Activated naive CD8-positive, alpha-beta T cell treated with anti-CD3 and anti-CD28 coated beads, Interleukin-2, amount 10 ng/mL, durations not matched to agents 7 days and 5 days (primary cell): ENCODE measurements around the gene CSRNP2. TPM values are rescaled to one million over a fixed set of nuclear protein-coding genes. Genes with fewer than 3 reads are reported as not detected.

ENCODE experiments used
- ATAC-seq: fragments of 150-1000 bp; cut with Tn5 transposase; one replicate; pipeline ENCODE4 v1.10.0; 2021; ENCODE audit warnings: low read depth, moderate library complexity
- POLR2A ChIA-PET: fragments of 350-600 bp; sonication (Branson Sonifier 250); formaldehyde crosslinking; loops from one replicate; lab custom pipeline; 2021; ENCODE audit warnings: antibody characterized with exemption; lab: Charles Lee
- DNase-seq: peaks from one replicate; pipeline ENCODE4 v3.0.0; 2021
- H3K27ac Mint-ChIP-seq: one replicate; pipeline ENCODE4 v1.8.0; 2022; ENCODE audit warnings: mild to moderate bottlenecking, mixed read lengths
- H3K27me3 Mint-ChIP-seq: one replicate; pipeline ENCODE4 v1.8.0; 2022; ENCODE audit warnings: mild to moderate bottlenecking, moderate library complexity, mixed read lengths
- H3K36me3 Mint-ChIP-seq: one replicate; pipeline ENCODE4 v1.8.0; 2021; ENCODE audit warnings: mild to moderate bottlenecking, mixed read lengths
- H3K4me1 Mint-ChIP-seq: one replicate; pipeline ENCODE4 v1.8.0; 2021; ENCODE audit warnings: mixed read lengths
- H3K4me3 Mint-ChIP-seq: one replicate; pipeline ENCODE4 v1.8.0; 2022; ENCODE audit warnings: mild to moderate bottlenecking, moderate library complexity, mixed read lengths
- H3K9me3 Mint-ChIP-seq: one replicate; pipeline ENCODE4 v1.8.0; 2021; ENCODE audit warnings: mixed read lengths
- total RNA-seq, 2 experiments: library from RNA; stranded (reverse); gene quantifications; one replicate each; pipeline ENCODE4 v1.2.3, GENCODE V29; 2021

The CSRNP2 gene
- total RNA-seq, 2 experiments from 2014 or later = 20.0 to 24.4 TPM

DNA sequence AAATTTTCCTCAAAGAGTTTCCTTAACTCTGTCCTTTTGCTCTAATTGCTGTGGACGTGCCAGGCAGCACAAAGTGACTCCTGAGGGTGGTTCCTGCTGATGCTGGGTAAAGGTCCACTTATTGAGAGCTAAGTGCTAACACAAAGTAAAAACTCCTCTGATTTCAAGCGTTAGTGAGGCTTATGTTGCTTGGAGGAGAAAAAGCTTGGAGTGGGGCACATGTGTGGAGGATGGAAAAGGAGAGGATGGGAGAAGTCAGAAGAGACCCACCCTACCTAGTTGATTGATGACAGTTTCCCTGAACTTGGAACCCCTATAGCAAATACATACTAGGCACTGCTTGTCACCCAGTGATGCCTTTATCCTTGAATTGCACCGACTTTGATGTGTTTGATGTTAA is 47.1 kb downstream of the CSRNP2 start:
- Mint-ChIP-seq H3K27ac (no peak overlapping the region), H3K4me3 (no peak overlapping the region), H3K9me3 (no peaks in the 10 kb centered on the region), H3K36me3 (no peaks in the 10 kb centered on the region), H3K4me1 (no peaks in the 10 kb centered on the region), H3K27me3 (no peaks in the 10 kb centered on the region)
- DNase-seq = no peak
- POLR2A ChIA-PET = no interaction called here
- no peak for ATAC-seq

DNA sequence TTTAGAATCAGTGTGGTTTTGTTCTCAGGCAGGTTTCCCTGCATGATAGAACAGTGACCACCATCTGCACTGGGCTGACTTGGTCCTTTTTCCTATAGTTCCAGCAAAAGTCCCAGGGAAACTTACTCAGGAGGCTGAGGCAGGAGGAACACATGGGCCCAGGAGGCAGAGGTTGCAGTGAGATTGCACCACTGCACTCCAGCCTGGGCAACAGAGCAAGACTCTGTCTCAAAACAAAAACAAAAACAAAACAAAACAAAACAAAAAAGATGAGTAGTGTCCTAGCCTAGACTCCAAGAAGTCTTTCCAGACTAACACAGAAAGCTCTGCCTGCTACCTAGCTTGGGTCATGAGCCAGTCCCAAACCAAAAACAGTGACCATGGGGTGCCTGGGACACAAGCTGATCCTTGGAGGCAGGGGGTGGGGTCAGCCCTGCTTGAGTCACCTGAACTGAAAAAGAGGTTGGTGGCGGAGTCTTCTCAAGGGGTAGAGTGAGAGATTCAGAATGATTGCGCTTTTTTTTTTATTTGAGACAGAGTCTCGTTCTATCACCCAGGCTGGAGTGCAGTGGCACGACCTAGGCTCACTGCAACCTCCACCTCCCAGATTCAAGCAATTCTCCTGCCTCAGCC is 49.8 kb downstream of the CSRNP2 start:
- ATAC-seq = no peak
- Mint-ChIP-seq H3K27ac (no peak overlapping the region), H3K4me1 (no peaks in the 10 kb centered on the region), H3K36me3 (no peaks in the 10 kb centered on the region), H3K9me3 (no peaks in the 10 kb centered on the region), H3K27me3 (peaks cover 6% of the 10 kb centered on the region), H3K4me3 (no peak overlapping the region)
- no peak for DNase-seq
- POLR2A ChIA-PET = interaction anchor here (0.5 kb wide), 1 partner anchor 24 kb away, joined by 4 read pairs; no protein-coding TSS in a partner anchor

DNA sequence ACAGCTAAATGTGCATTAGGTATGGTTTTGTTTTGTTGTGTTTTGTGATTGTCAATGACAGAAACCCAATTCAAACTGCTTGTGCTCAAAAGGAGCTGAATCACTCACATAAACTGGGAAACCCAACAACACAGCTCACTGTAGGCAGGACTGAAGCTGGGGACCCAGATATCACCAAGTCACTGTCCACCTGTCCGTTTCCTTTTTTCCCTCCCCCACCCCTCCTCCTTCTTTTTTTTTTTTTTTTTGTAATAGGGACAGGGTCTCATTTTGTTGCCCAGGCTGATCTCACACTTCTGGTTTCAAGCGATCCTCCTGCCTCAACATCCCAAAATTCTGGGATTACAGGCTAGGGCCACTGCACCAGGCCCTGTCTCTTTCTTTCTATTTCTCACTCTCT is 50.3 kb downstream of the CSRNP2 start:
- no peak overlapping the region for H3K27ac Mint-ChIP-seq
- H3K36me3 Mint-ChIP-seq = no peaks in the 10 kb centered on the region
- POLR2A ChIA-PET = interaction anchor here (0.5 kb wide), 1 partner anchor 24 kb away, joined by 4 read pairs; no protein-coding TSS in a partner anchor
- ATAC-seq (no peak), DNase-seq (no peak)
- H3K4me1 Mint-ChIP-seq = peaks cover 1% of the 10 kb centered on the region
- H3K27me3 Mint-ChIP-seq = peaks cover 7% of the 10 kb centered on the region
- no peaks in the 10 kb centered on the region for H3K9me3 Mint-ChIP-seq
- no peak overlapping the region for H3K4me3 Mint-ChIP-seq

DNA sequence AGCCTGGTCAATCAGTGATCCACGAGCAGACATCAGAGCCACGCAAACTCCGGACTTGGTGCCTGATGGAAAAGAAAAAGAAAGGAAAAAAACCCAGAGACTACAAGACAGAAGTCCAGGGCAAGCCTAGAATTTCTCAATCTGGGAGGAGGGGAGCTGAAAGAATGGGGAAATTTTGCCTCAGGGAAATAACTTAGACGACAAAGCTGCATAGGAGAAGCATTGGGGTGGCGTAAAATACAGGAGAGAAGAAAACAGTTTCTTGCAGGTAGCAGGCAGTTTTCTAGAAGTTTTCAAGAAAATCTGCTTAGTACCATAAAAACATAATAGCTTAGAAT is 54.6 kb downstream of the CSRNP2 start:
- Mint-ChIP-seq H3K36me3 (no peaks in the 10 kb centered on the region), H3K9me3 (no peaks in the 10 kb centered on the region), H3K4me1 (peaks cover 24% of the 10 kb centered on the region), H3K27ac (no peak overlapping the region), H3K4me3 (no peak overlapping the region), H3K27me3 (peaks cover 7% of the 10 kb centered on the region)
- DNase-seq (no peak), ATAC-seq (no peak)
- POLR2A ChIA-PET = interaction anchor here (1.7 kb wide), 1 partner anchor 264 kb away, joined by 11 read pairs; the partner anchor contains the start of gene ATF1

DNA sequence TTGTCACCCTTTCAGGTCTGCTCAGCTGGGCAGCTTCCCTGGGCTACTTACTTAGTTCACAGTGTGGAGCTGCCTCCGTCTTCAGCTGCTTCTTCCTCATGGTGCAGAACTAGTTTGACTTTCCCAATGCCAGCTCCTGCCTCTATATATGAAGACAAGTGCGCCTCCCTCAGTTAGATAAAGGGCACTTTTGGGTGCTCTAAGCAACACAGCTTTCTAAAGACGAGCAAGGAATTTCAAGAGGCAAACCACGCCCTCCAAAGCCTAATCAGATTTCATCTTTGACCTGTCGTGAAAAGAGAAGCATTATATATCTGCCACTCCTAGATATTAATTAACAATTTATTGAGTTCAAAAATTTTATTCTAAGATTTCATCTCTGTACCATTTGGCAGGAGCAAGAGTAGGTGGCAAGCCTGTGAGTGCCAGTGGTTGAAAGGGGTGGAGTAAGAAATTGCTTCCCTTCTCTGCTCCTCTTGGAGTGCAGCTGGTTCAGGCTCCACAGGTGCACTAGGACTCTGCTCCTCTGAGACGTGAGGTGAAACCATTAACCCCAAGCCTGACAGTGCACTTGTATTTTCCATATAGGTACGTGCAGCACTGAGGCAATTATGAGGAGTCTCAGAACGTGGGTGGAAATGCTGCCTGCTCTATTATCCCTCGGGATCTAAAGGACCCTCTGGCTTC is 55.1 kb downstream of the CSRNP2 start:
- ATAC-seq (no peak), DNase-seq (no peak)
- POLR2A ChIA-PET = interaction anchor here (0.7 to 1.7 kb wide), 3 partner anchors 203 to 264 kb away, joined by 3 to 11 read pairs (median 4); partner anchors contain the start of gene ATF1
- Mint-ChIP-seq H3K27ac (no peak overlapping the region), H3K4me3 (no peak overlapping the region), H3K36me3 (no peaks in the 10 kb centered on the region), H3K4me1 (peaks cover 26% of the 10 kb centered on the region), H3K9me3 (no peaks in the 10 kb centered on the region), H3K27me3 (peaks cover 7% of the 10 kb centered on the region)

DNA sequence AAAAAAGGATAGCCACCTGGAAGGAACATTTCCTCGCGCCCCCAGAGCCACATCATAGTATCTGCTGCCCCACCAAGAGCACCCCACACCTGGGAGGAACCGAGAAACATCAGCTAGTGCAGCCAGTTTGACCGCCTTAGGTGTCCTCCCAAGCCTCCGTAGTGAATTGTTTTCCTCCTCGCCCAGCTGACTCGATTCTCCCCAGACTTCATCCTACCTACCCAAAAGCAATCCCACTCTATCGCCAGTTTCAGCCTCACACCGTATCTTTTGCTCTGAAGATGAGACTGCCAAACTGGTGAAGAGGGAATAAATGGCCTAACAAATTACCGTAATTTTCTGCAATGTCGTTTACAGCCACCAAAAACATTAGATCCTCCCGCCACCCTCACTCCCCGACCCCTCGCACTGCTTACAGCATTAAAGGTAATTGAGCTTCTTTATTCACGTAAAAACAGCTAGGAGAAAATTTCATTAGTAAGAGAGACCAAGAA is 56.0 kb downstream of the CSRNP2 start:
- Mint-ChIP-seq H3K27ac (no peak overlapping the region), H3K27me3 (peaks cover 7% of the 10 kb centered on the region), H3K9me3 (no peaks in the 10 kb centered on the region), H3K4me1 (peaks cover 28% of the 10 kb centered on the region), H3K36me3 (no peaks in the 10 kb centered on the region), H3K4me3 (peak overlapping the region; percentile 43)
- POLR2A ChIA-PET = interaction anchor here (0.6 to 1.7 kb wide), 4 partner anchors 8 to 263 kb away, joined by 3 to 11 read pairs (median 5); partner anchors contain the start of gene ATF1
- no peak for DNase-seq
- ATAC-seq = no peak

DNA sequence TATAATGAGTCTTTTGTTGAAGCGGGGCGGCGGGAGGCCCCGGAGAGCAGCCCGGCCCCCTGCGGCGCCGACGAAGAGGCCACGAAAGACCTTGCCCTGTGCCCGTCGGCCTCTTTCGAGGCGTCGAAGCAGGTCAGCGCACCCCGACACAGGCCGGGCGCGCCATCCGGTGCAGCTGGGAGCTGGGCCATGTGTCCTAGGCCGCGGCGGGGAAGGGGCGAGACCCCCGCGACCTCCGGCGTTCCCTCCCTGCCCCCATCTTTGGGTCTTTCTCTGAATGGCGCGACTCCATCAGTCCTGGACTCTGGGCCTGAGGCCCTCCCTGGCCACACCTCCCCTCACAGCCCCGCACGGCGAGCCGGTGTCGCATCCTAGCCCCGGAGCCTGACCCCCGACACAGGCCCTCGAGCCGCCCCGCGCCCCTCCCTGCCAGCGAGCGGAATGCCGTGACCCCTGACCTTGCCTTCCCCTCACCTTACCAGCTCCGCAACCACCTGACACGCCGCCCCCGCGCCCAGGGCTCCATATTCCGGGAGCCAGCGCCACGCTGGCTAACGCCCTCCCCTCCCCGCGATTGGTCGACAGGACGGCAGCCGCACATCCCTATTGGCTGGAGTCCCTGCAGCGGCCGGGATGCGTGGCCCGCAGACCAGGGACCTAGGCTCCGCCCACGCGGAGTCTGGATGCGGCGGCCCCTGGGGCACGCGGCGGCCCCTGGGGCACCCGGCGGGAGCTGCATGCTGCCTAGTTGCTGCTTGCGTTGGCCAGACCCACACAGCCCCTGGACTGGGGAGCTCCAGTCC is 57.4 kb downstream of the CSRNP2 start, which contains the start of gene SLC11A2:
TSS of gene SLC11A2 (minus strand) at position 549 of the 803 bp plus-strand sequence. CDS start 15,656 bp downstream, outside the sequence.
- POLR2A ChIA-PET = interaction anchor here (0.5 to 2.0 kb wide), 16 partner anchors 17 to 915 kb away, joined by 3 to 21 read pairs (median 4); partner anchors contain the start of genes ATF1, CSRNP2 and DIP2B
- peak within 1 kb of the TSS; percentile 99 for H3K4me3 Mint-ChIP-seq
- DNase-seq = peak; percentile 93
- peak; percentile 95 for ATAC-seq
- H3K27ac Mint-ChIP-seq = peak within 1 kb of the TSS; percentile 99
- H3K36me3 Mint-ChIP-seq = no peaks in the 10 kb centered on the region
- H3K4me1 Mint-ChIP-seq = peaks cover 39% of the 10 kb centered on the region
- H3K9me3 Mint-ChIP-seq = no peaks in the 10 kb centered on the region
- H3K27me3 Mint-ChIP-seq = peaks cover 7% of the 10 kb centered on the region

DNA sequence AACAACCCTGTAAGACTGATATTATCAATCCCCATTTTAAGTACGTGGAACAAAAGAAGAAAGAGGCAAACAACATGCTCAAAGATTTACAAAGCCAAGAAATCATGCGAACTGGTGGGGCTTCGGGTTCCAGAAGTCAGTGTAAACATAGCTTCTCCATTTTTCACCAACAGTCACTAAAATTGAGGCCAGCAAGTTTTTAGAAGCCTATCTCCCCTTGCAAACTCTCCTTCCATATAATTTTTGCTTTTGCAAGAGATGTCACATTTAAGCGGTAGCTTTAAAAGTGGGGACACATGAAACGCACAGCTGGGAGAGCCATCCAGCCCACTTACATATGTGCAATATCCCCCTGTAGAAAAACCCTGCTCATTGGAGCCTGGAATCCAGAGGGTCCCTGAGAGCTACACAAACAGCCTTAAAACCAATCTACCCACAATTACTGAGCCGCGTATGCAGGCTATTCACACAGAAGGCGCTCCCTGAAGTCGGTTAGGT is 58.0 kb downstream of the CSRNP2 start:
- H3K36me3 Mint-ChIP-seq = peaks cover 1% of the 10 kb centered on the region
- POLR2A ChIA-PET = interaction anchor here (0.8 to 2.0 kb wide), 6 partner anchors 16 to 261 kb away, joined by 3 to 21 read pairs (median 6); partner anchors contain the start of genes ATF1 and CSRNP2
- H3K4me1 Mint-ChIP-seq = peaks cover 45% of the 10 kb centered on the region
- DNase-seq = no peak
- H3K9me3 Mint-ChIP-seq = no peaks in the 10 kb centered on the region
- peaks cover 7% of the 10 kb centered on the region for H3K27me3 Mint-ChIP-seq
- H3K27ac Mint-ChIP-seq = peak overlapping the region; percentile 99
- ATAC-seq = no peak
- peak overlapping the region; percentile 99 for H3K4me3 Mint-ChIP-seq

DNA sequence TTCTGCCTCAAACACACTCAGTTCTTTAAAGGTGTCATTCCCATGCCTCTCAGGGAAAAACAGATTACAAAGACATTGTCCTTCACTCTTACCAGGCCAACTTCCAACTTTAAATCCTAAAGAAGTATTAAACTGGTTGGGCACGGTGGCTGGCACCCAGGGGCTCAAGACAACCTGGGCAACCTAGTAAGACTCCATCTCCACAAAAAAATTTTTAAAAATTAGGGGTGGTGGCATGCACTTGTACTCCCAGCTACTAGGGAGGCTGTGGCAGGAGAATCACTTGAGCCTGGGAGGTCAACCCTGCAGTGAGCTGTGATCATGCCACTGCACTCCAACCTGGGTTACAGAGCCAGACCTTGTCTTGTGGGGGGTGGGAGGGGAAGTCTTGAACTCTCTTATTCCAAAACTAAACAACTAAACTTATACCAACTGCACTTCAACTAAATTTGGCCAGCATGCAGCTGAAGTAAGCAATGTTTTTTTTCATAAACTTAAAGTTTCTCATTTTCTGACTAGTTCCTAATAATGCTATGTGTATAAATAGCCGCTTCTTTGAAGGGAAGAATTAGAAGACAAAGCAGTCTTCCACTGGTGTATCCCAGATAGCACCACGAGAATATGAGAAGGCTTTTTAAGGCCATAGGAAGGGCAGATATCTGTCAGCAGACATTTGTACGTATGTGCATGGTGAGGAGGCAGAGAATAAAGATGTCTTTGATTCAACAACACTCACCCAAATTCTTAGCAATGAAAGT is 59.6 kb downstream of the CSRNP2 start:
- Mint-ChIP-seq H3K36me3 (peaks cover 3% of the 10 kb centered on the region), H3K4me1 (peaks cover 50% of the 10 kb centered on the region), H3K27ac (peak overlapping the region; percentile 99), H3K4me3 (peak overlapping the region; percentile 99), H3K9me3 (no peaks in the 10 kb centered on the region), H3K27me3 (peaks cover 3% of the 10 kb centered on the region)
- ATAC-seq (no peak), DNase-seq (no peak)
- POLR2A ChIA-PET = interaction anchor here (1.1 kb wide), 1 partner anchor 99 kb away, joined by 3 read pairs; a partner anchor contains a TSS

DNA sequence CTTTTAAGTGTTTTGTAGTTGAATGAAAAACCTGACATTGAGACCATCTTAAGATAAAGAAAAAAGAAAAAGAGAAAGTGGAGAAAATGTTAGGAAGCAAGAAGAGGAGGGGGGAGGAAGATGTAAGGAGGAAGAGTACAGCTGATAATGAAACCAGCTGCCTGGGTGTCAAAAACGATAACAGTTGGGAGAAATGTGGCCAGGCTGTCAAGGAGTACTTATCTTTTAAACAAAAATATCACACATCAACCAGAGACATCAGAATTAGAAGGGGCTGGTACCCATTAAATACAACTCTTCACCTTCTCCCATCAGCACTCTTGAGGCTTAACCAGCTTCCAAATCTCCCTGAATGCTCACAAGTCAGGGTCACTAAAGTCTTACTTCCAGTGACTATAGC is 61.7 kb downstream of the CSRNP2 start:
- no peak for ATAC-seq
- no peak for DNase-seq
- H3K4me1 Mint-ChIP-seq = peaks cover 47% of the 10 kb centered on the region
- peak overlapping the region; percentile 62 for H3K4me3 Mint-ChIP-seq
- POLR2A ChIA-PET = interaction anchor here (1.2 to 1.3 kb wide), 2 partner anchors 12 to 256 kb away, joined by 3 to 4 read pairs; no protein-coding TSS in a partner anchor
- peaks cover 4% of the 10 kb centered on the region for H3K36me3 Mint-ChIP-seq
- H3K27ac Mint-ChIP-seq = peak overlapping the region; percentile 75
- no peaks in the 10 kb centered on the region for H3K9me3 Mint-ChIP-seq
- H3K27me3 Mint-ChIP-seq = no peaks in the 10 kb centered on the region

DNA sequence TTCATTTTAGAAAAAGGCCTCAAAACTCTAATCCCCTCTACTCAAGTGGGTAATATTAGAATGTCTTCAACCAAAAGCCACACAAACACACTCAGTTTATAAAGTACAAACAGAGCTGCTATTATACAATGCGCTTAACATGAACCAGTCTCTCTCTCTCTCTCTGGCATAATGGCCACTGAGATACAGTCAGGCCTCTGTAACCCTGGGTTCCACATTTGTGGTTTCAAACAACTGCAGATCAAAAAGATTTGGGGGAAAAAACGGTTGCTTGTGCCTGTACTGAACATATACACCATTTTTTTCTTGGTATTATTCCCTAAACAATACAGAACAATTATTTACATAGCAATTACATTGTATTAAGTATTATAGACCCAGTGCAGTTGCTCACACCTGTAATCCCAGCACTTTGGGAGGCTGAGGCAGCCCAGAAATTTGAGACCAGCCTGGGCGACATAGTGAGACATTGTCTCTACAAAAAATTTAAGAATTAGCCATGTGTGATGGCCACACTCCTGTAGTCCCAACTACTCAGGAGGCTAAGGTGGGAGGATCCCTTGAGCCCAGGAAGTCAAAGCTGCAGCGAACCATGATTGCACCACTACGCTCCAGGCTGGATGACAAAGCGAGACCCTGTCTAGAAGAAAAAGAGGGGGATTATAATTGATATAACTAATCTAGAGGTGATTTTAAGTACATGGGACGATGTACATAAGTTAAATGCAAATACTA is 62.8 kb downstream of the CSRNP2 start:
- H3K9me3 Mint-ChIP-seq = no peaks in the 10 kb centered on the region
- peaks cover 4% of the 10 kb centered on the region for H3K36me3 Mint-ChIP-seq
- POLR2A ChIA-PET = no interaction called here
- no peaks in the 10 kb centered on the region for H3K27me3 Mint-ChIP-seq
- peak; percentile 10 for ATAC-seq
- peaks cover 45% of the 10 kb centered on the region for H3K4me1 Mint-ChIP-seq
- H3K27ac Mint-ChIP-seq = no peak overlapping the region
- peak overlapping the region; percentile 28 for H3K4me3 Mint-ChIP-seq
- no peak for DNase-seq
